ENCODE results near the gene MARCHF3. TPM values are rescaled to one million over a fixed set of nuclear protein-coding genes. Genes with fewer than 3 reads are reported as not detected.
A peak's percentile ranks its signal among the peaks of the same experiment; 100 is the strongest.
"Not testable (repeated sequence)": the region's sequence is repeated elsewhere in the genome, so short reads cannot be mapped to it uniquely, and the experiment has no call there.

Gene MARCHF3
- total RNA-seq, 2 experiments from 2014 or later: 3.6 to 4.2 TPM

DNA sequence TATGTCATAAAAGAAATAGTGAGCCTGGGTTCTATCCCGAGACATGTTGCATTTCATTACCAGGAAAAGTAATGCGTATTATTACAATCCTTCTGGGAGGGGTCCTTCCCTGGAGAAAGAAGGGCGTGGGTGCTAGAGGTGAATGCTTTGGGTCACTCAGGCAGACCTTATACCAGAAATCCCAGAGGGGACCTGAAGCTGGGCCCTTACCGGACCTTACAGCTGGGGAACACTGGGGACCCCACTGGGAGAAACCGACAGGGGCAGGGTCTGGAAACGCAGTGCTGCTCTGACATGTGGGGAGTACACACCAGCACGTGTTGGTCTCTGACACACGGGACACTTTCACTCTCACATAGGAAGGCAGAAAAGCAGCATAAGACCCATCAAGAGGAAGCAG, 182.1 kb downstream of the MARCHF3 start:
- intact Hi-C loops (cut with DNase I, micrococcal nuclease): no loop called here

DNA sequence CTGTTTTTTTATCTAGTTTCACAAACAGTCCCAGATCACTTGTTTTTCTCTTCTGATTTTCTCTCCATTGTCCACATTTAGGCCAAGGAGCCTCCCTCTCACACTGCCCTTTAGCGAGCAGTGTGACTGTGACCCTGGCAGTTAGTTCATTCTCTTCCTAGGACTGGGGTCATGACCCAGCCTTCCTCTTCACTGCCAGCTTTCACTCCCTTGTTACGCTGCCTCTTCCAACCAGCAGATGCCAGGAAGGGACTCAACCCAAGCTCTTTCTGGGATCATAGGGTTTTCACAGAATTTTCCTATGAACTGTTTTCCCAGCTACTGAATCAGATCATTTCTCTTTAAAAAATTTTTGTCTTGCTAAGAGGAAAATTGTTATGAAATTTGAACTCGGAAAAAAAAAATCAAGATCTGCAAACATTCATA, 182.5 kb downstream of the MARCHF3 start:
- H3K27ac Mint-ChIP-seq: no peak overlapping the region
- peaks cover 44% of the 10 kb centered on the region for H3K4me1 Mint-ChIP-seq

More for the DNA sequence above, 182.1 kb downstream of the MARCHF3 start:
- H3K4me1 Mint-ChIP-seq: peaks cover 48% of the 10 kb centered on the region
- no peak overlapping the region for H3K4me3 Mint-ChIP-seq
- no peak overlapping the region for H3K27ac Mint-ChIP-seq
- DNase-seq: no peak
- CTCF ChIA-PET: interaction anchor here (0.7 kb wide), 1 partner anchor 37 kb away, joined by 3 read pairs; no protein-coding TSS in a partner anchor
- no peaks in the 10 kb centered on the region for H3K9me3 Mint-ChIP-seq (ENCODE audit: low read depth)
- no peaks in the 10 kb centered on the region for H3K27me3 Mint-ChIP-seq
- POLR2A ChIA-PET: no interaction called here
- no peak for ATAC-seq
- peaks cover 6% of the 10 kb centered on the region for H3K36me3 Mint-ChIP-seq (ENCODE audit: low read depth)

GRCh38 chr5:126847456-126847820, 182.9 kb downstream of the MARCHF3 start:
- CTCF ChIA-PET: interaction anchor here (0.6 kb wide), 1 partner anchor 144 kb away, joined by 3 read pairs; no protein-coding TSS in a partner anchor
- ATAC-seq (no peak), DNase-seq (no peak)
- Mint-ChIP-seq H3K4me1 (peaks cover 40% of the 10 kb centered on the region), H3K27me3 (no peaks in the 10 kb centered on the region), H3K36me3 (ENCODE audit: low read depth) (peaks cover 2% of the 10 kb centered on the region), H3K4me3 (no peak overlapping the region), H3K9me3 (ENCODE audit: low read depth) (no peaks in the 10 kb centered on the region), H3K27ac (no peak overlapping the region)
- intact Hi-C loops (cut with DNase I, micrococcal nuclease): no loop called here
- POLR2A ChIA-PET: no interaction called here

More for the DNA sequence above, 182.5 kb downstream of the MARCHF3 start:
- POLR2A ChIA-PET: no interaction called here
- intact Hi-C loops (cut with DNase I, micrococcal nuclease): no loop called here
- CTCF ChIA-PET: interaction anchor here (0.7 kb wide), 1 partner anchor 36 kb away, joined by 3 read pairs; no protein-coding TSS in a partner anchor
- no peaks in the 10 kb centered on the region for H3K27me3 Mint-ChIP-seq
- ATAC-seq (no peak), DNase-seq (no peak)
- no peak overlapping the region for H3K4me3 Mint-ChIP-seq
- no peaks in the 10 kb centered on the region for H3K9me3 Mint-ChIP-seq (ENCODE audit: low read depth)
- H3K36me3 Mint-ChIP-seq (ENCODE audit: low read depth): peaks cover 2% of the 10 kb centered on the region

DNA sequence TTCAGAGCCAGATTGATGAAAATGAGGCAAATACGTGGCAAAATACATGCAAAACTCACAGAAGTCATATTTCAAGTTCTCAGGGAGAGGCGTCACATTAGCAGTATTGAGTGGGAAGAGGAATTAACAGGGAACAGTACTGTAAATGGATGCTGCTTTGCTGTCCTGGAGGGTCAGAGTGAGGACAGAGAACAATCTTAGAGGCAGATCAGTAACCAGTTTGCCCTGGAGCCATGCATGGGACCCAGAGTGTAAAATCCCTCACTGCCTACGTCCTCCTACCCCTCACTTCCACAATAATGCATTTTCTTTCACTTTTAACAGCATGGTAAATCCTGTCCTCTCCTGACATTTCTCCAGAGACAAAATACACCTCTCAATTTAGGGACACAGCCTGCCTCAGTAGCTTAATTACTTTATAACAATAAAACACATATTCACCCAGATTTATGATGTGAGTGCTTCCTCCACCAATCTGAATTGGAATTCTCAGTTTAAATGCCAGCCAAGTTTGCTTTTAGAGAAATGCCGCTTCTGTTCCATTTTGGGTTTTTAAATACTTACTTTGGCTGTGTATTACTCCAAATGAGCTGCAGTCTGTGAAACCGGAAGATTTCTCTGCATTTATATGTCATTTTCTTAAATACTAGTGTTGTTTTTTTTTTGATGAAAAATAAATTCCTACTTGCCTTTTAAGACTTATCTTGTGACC, 183.5 kb downstream of the MARCHF3 start:
- intact Hi-C loops (cut with DNase I, micrococcal nuclease): no loop called here
- H3K4me1 Mint-ChIP-seq: peaks cover 35% of the 10 kb centered on the region
- ATAC-seq: no peak
- H3K4me3 Mint-ChIP-seq: no peak overlapping the region
- no peak overlapping the region for H3K27ac Mint-ChIP-seq
- ChIA-PET POLR2A (no interaction called here), CTCF (interaction anchor here (0.6 kb wide), 1 partner anchor 143 kb away, joined by 3 read pairs; no protein-coding TSS in a partner anchor)
- no peaks in the 10 kb centered on the region for H3K9me3 Mint-ChIP-seq (ENCODE audit: low read depth)
- no peaks in the 10 kb centered on the region for H3K36me3 Mint-ChIP-seq (ENCODE audit: low read depth)
- no peaks in the 10 kb centered on the region for H3K27me3 Mint-ChIP-seq
- no peak for DNase-seq

DNA sequence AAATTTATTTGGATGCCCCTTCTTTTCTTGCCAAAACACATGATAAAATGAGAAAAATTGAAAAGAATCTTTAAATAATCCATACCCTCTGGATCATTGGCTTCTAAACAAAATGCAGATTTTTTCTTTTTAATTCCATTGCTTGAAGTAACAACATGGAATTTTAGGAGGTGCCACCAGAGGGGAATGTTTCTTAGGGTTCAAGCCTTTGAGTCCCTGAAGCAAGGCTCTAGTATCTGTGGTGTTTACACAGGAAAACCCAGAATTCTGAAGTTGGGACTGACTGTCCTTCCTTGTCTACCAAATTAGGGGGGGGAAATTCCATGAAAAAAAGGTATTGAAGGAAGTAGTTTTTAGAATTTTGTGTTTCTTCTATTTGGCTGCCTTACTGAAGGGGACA, 184.0 kb downstream of the MARCHF3 start:
- intact Hi-C loops (cut with DNase I, micrococcal nuclease): no loop called here

GRCh38 chr5:126845470-126846070, 184.8 kb downstream of the MARCHF3 start:
- H3K27me3 Mint-ChIP-seq; H3K4me3 Mint-ChIP-seq; H3K9me3 Mint-ChIP-seq (ENCODE audit: low read depth); H3K36me3 Mint-ChIP-seq (ENCODE audit: low read depth); intact Hi-C loops (cut with DNase I, micrococcal nuclease): not testable (repeated sequence)
- Mint-ChIP-seq H3K4me1 (peaks cover 21% of the 10 kb centered on the region), H3K27ac (peak overlapping the region; percentile 44)
- POLR2A ChIA-PET: interaction anchor here (0.8 kb wide), 1 partner anchor 34 kb away, joined by 3 read pairs; no protein-coding TSS in a partner anchor
- DNase-seq (peak; percentile 75), ATAC-seq (peak; percentile 83)
- CTCF ChIA-PET: interaction anchor here (0.6 kb wide), 1 partner anchor 194 kb away, joined by 3 read pairs; no protein-coding TSS in a partner anchor

More for the DNA sequence above, 184.0 kb downstream of the MARCHF3 start:
- POLR2A ChIA-PET: interaction anchor here (0.8 kb wide), 1 partner anchor 34 kb away, joined by 3 read pairs; no protein-coding TSS in a partner anchor
- DNase-seq (no peak), ATAC-seq (no peak)
- Mint-ChIP-seq H3K36me3 (ENCODE audit: low read depth) (no peaks in the 10 kb centered on the region), H3K27me3 (no peaks in the 10 kb centered on the region), H3K9me3 (ENCODE audit: low read depth) (no peaks in the 10 kb centered on the region), H3K27ac (no peak overlapping the region), H3K4me1 (peaks cover 29% of the 10 kb centered on the region), H3K4me3 (no peak overlapping the region)
- CTCF ChIA-PET: interaction anchor here (0.6 kb wide), 1 partner anchor 195 kb away, joined by 3 read pairs; no protein-coding TSS in a partner anchor

GRCh38 chr5:126843375-126843774, 187.0 kb downstream of the MARCHF3 start:
- H3K27ac Mint-ChIP-seq; H3K9me3 Mint-ChIP-seq (ENCODE audit: low read depth): not testable (repeated sequence)

GRCh38 chr5:126839407-126839806, 191.0 kb downstream of the MARCHF3 start:
- intact Hi-C loops (cut with DNase I, micrococcal nuclease); H3K4me3 Mint-ChIP-seq; H3K9me3 Mint-ChIP-seq (ENCODE audit: low read depth); POLR2A ChIA-PET; ATAC-seq; DNase-seq; H3K4me1 Mint-ChIP-seq; CTCF ChIA-PET; H3K27me3 Mint-ChIP-seq; H3K27ac Mint-ChIP-seq: not testable (repeated sequence)
- peaks cover 36% of the 10 kb centered on the region for H3K36me3 Mint-ChIP-seq (ENCODE audit: low read depth)

More at GRCh38 chr5:126843375-126843774, 187.0 kb downstream of the MARCHF3 start:
- intact Hi-C loops (cut with DNase I, micrococcal nuclease); DNase-seq; POLR2A ChIA-PET; H3K4me3 Mint-ChIP-seq; H3K36me3 Mint-ChIP-seq (ENCODE audit: low read depth); ATAC-seq; H3K27me3 Mint-ChIP-seq; CTCF ChIA-PET: not testable (repeated sequence)
- H3K4me1 Mint-ChIP-seq: peaks cover 21% of the 10 kb centered on the region

DNA sequence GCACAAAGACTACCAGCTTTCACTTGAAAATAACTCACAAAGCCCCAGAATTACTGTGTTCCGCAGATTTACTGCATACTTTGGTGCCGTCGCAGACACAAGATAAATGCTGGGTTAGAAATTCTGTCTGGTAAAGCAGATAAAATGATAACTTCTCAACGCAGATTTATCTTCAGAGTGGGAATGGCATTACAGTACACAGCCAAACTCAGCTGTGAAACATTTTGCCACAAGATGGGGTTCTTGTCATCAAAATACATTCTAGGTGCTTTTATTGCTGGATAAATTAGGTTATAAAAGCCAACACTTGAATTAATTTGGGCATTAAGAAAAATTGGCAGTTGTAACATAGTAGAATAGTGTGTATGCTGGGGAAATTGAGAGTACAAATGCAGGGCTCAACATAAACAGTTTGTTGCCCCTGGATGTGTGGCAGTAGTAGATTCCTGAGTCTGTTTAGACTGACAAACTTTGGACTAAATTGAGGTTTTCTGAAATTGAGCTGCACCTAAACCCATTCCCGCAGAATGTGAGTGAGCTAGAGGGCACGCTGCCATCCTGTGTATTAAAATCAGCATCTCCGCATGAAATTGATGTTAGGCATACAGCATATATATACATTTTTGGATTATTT, 192.3 kb downstream of the MARCHF3 start:
- no peak overlapping the region for H3K4me3 Mint-ChIP-seq
- DNase-seq (no peak), ATAC-seq (no peak)
- no peaks in the 10 kb centered on the region for H3K4me1 Mint-ChIP-seq
- ChIA-PET CTCF (interaction anchor here (0.8 to 1.2 kb wide), 3 partner anchors 12 to 153 kb away, joined by 4 to 5 read pairs (median 4); no protein-coding TSS in a partner anchor), POLR2A (no interaction called here)
- no peaks in the 10 kb centered on the region for H3K27me3 Mint-ChIP-seq
- no peak overlapping the region for H3K27ac Mint-ChIP-seq
- peaks cover 48% of the 10 kb centered on the region for H3K36me3 Mint-ChIP-seq (ENCODE audit: low read depth)
- intact Hi-C loops (cut with DNase I, micrococcal nuclease): no loop called here
- H3K9me3 Mint-ChIP-seq (ENCODE audit: low read depth): no peaks in the 10 kb centered on the region

- H3K4me1 Mint-ChIP-seq: no peaks in the 10 kb centered on the region
- no peak overlapping the region for H3K4me3 Mint-ChIP-seq
- DNase-seq (no peak), ATAC-seq (no peak)
- H3K9me3 Mint-ChIP-seq (ENCODE audit: low read depth): no peaks in the 10 kb centered on the region
- ChIA-PET POLR2A (no interaction called here), CTCF (interaction anchor here (0.7 to 1.2 kb wide), 5 partner anchors 11 to 229 kb away, joined by 3 to 5 read pairs (median 4); no protein-coding TSS in a partner anchor)
- no peaks in the 10 kb centered on the region for H3K27me3 Mint-ChIP-seq
- H3K36me3 Mint-ChIP-seq (ENCODE audit: low read depth): peaks cover 54% of the 10 kb centered on the region
- intact Hi-C loops (cut with DNase I, micrococcal nuclease): no loop called here
- no peak overlapping the region for H3K27ac Mint-ChIP-seq
Observed at GRCh38 chr5:126837242-126837641, 193.1 kb downstream of the MARCHF3 start.

DNA sequence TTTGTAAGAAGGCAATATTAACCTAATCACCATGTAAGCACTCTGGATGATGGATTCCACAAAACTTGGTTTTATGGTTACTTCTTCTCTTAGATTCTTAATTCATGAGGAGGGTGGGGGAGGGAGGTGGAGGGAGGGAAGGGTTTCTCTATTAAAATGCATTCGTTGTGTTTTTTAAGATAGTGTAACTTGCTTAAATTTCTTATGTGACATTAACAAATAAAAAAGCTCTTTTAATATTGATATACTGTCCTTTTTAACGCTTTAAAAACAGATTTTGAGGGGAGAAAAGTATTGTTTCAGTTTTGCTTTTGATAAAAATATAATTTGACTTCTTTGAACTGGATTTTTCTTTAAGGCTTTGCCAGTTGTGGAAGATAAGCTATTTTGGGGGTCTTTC, 193.6 kb downstream of the MARCHF3 start:
- POLR2A ChIA-PET: no interaction called here
- no peaks in the 10 kb centered on the region for H3K9me3 Mint-ChIP-seq (ENCODE audit: low read depth)

More for the DNA sequence above, 193.6 kb downstream of the MARCHF3 start:
- CTCF ChIA-PET: interaction anchor here (0.7 to 1.2 kb wide), 4 partner anchors 10 to 229 kb away, joined by 3 to 5 read pairs (median 3); no protein-coding TSS in a partner anchor
- ATAC-seq (no peak), DNase-seq (no peak)
- no peak overlapping the region for H3K27ac Mint-ChIP-seq
- peaks cover 54% of the 10 kb centered on the region for H3K36me3 Mint-ChIP-seq (ENCODE audit: low read depth)
- H3K27me3 Mint-ChIP-seq: no peaks in the 10 kb centered on the region
- intact Hi-C loops (cut with DNase I, micrococcal nuclease): no loop called here
- H3K4me1 Mint-ChIP-seq: no peaks in the 10 kb centered on the region
- H3K4me3 Mint-ChIP-seq: no peak overlapping the region

Data from activated CD4-positive, alpha-beta T cell treated with anti-CD3 and anti-CD28 coated beads for 36 hours (primary cell).